DND-41 (cell line): ENCODE data around the gene CACNB2.

Source experiments
- CTCF ChIP-seq: IDR thresholded peaks from 2 replicates; pipeline ENCODE4 v1.5.1; 2012; ENCODE audit warnings: borderline replicate concordance, low read length, moderate library complexity, mild to moderate bottlenecking; ENCODE audit not compliant: poor library complexity, severe bottlenecking; ENCODE audit errors: extremely low read depth
- EZH2 ChIP-seq: IDR thresholded peaks from 3 replicates; pipeline ENCODE4 v1.6.1; 2012; ENCODE audit warnings: borderline replicate concordance, low read depth, mild to moderate bottlenecking, moderate library complexity, low read length, inconsistent platforms; ENCODE audit not compliant: severe bottlenecking

DNA sequence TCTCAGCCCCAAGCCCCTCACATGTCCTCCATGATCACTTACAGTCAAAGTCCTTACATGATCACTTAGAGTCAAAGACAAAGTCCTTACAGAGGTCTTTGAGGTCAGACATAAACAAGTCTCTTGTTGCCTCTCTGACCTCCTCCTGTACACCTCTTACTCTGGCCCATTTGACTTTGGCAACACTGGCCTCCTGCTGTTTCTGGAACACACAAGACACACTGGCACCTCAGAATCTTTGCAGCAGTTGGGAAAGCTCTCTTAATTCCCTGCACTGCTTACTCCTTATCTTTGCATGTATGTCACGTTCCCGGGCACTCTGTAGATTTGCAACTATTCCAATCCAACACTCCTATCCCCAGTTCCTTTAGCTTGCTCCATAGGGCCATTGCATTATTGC lies 408.9 kb downstream of the CACNB2 start:
- no peak for TF ChIP-seq CTCF
- no peak for TF ChIP-seq EZH2
